PC-3 (cell line): ENCODE measurements around the gene TANGO2. TPM values are rescaled to one million over a fixed set of nuclear protein-coding genes. Genes with fewer than 3 reads are reported as not detected.

Source experiments
- ATAC-seq: fragments of 200-7000 bp; cut with Tn5 transposase; 2 replicates; pipeline ENCODE4 v1.9.1; 2020; ENCODE audit warnings: mild to moderate bottlenecking, moderate library complexity
- BruUV-seq: library from RNA; stranded (reverse); fragments of 400-500 nt; replicated peaks from 2 replicates; lab custom pipeline; 2021; lab: Mats Ljungman, UMichigan
- CTCF ChIA-PET: fragments of 300-600 bp; sonication (Branson Sonifier 250); formaldehyde crosslinking; loops from one replicate; lab custom pipeline; 2022; ENCODE audit warnings: antibody characterized with exemption; lab: Charles Lee
- POLR2A ChIA-PET: fragments of 300-600 bp; sonication (Branson Sonifier 250); formaldehyde crosslinking; loops from one replicate; lab custom pipeline; 2022; ENCODE audit warnings: antibody characterized with exemption; ENCODE audit not compliant: unreplicated experiment; lab: Charles Lee
- DNase-seq: peaks from one replicate; pipeline ENCODE4 v3.0.0-alpha.2; 2015
- H2AFZ ChIP-seq: fragments of 300-600 bp; sonication (generic); 2 replicates; pipeline ENCODE4 v1.6.0; 2016; ENCODE audit warnings: antibody characterized with exemption, low read length
- H3F3A ChIP-seq: fragments of 300-600 bp; sonication (generic); one replicate; pipeline ENCODE4 v1.6.0; 2017; ENCODE audit warnings: antibody characterized with exemption, low read length, control low read depth, mild to moderate bottlenecking; ENCODE audit not compliant: unreplicated experiment
- H3K27ac ChIP-seq: fragments of 300-600 bp; sonication (generic); 2 replicates; pipeline ENCODE4 v1.5.1; 2016; ENCODE audit warnings: mild to moderate bottlenecking, low read length
- H3K27me3 ChIP-seq: fragments of 300-600 bp; sonication (generic); 2 replicates; pipeline ENCODE4 v1.6.1; 2016; ENCODE audit warnings: low read length, mixed read lengths
- H3K36me3 ChIP-seq: fragments of 300-600 bp; sonication (generic); 2 replicates; pipeline ENCODE4 v1.6.1; 2016; ENCODE audit warnings: low read depth, mixed run types, low read length, mixed read lengths
- H3K4me1 ChIP-seq: fragments of 300-600 bp; sonication (generic); 2 replicates; pipeline ENCODE4 v1.5.1; 2016; ENCODE audit warnings: low read length; ENCODE audit not compliant: insufficient read depth
- H3K4me2 ChIP-seq: fragments of 300-600 bp; sonication (generic); 2 replicates; pipeline ENCODE4 v1.6.0; 2016; ENCODE audit warnings: low read length
- H3K4me3 ChIP-seq: fragments of 300-600 bp; sonication (generic); 2 replicates; pipeline ENCODE4 v1.5.1; 2016; ENCODE audit warnings: mild to moderate bottlenecking, low read length, mixed read lengths
- H3K79me2 ChIP-seq: fragments of 300-600 bp; sonication (generic); 2 replicates; pipeline ENCODE4 v1.6.1; 2017; ENCODE audit warnings: low read length, mixed read lengths
- H3K9ac ChIP-seq: fragments of 300-600 bp; sonication (generic); 2 replicates; pipeline ENCODE4 v1.6.0; 2016; ENCODE audit warnings: mild to moderate bottlenecking, low read length
- H3K9me2 ChIP-seq: fragments of 300-600 bp; sonication (generic); replicated peaks from 2 replicates; pipeline ENCODE4 v1.6.1; 2016; ENCODE audit warnings: mixed run types, low read length, mixed read lengths
- H3K9me3 ChIP-seq: fragments of 300-600 bp; sonication (generic); 2 replicates; pipeline ENCODE4 v1.6.1; 2016; ENCODE audit warnings: low read length, mixed read lengths
- H4K20me1 ChIP-seq: fragments of 300-600 bp; sonication (generic); 2 replicates; pipeline ENCODE4 v1.6.1; 2016; ENCODE audit warnings: low read length, mixed read lengths
- EZH2 ChIP-seq: fragments of 300-600 bp; sonication (generic); IDR thresholded peaks from one replicate; pipeline ENCODE4 v1.6.1; 2017; ENCODE audit warnings: antibody characterized with exemption, mild to moderate bottlenecking, low read length; ENCODE audit not compliant: unreplicated experiment
- EZH2phosphoT487 ChIP-seq: fragments of 300-600 bp; sonication (generic); IDR thresholded peaks from 2 replicates; pipeline ENCODE4 v1.6.1; 2018; ENCODE audit warnings: mild to moderate bottlenecking, antibody characterized with exemption, low read length, borderline replicate concordance
- intact Hi-C: fragments of 100-400 bp; cut with micrococcal nuclease; formaldehyde crosslinking; loops from 2 replicates; pipeline ENCODE4 v1.9.0; 2023
- total RNA-seq: library from RNA; depleted of rRNA; stranded (reverse); fragments of >200 nt; gene quantifications from 2 replicates; pipeline ENCODE4 v1.2.3, GENCODE V29; 2014
- TF ChIP-seq, protein P1 (sequence below): fragments of 300-600 bp; sonication (generic); conservative IDR thresholded peaks from 2 replicates; pipeline ENCODE4 v1.5.1; 2017; ENCODE audit warnings: antibody characterized with exemption, low read depth, mild to moderate bottlenecking, low read length

Gene TANGO2
- total RNA-seq, 1 experiment from 2014 or later: 23.5 TPM

DNA sequence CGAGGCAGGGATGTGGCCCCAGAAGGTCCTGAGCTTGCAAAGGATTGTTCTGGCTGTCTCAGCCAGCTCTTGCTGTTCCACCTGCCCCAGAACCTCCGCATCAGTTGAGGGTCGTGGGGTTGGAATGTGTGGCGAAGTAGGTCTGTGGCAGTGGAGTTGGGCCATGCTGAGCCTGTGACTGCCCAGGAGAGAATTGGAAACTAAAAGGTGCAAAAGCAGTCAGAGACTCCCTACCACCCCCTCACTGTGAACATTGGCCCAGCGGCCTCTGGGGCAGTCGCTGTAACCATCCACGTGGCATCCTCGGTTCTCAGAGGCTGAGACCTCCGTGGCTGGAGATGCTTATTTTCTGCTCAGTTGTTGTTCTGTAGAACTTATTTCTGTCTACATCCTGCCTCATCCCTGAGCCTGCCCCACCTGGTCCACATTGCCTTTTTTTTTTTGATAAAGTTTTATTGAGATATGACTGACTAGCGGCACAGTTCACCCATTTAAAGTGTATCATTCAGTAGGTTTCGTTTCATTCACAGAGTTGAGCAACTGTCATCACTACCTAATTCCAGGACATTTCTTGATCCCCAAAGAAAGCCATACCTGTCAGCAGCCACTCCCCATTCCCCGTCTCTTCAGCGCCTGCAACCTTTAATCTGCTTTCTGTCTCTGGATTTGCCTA, 36.8 kb downstream of the TANGO2 start:
- no peak overlapping the region for H3K4me2 ChIP-seq
- no peaks in the 10 kb centered on the region for H3F3A ChIP-seq
- CTCF ChIA-PET: no interaction called here
- H3K27ac ChIP-seq: no peak overlapping the region
- H3K4me3 ChIP-seq: no peak overlapping the region
- DNase-seq (no peak), ATAC-seq (no peak)
- H4K20me1 ChIP-seq: no peaks in the 10 kb centered on the region
- POLR2A ChIA-PET: no interaction called here
- no peak for TF ChIP-seq EZH2phosphoT487
- TF ChIP-seq EZH2: no peak
- TF ChIP-seq, protein P1, sequence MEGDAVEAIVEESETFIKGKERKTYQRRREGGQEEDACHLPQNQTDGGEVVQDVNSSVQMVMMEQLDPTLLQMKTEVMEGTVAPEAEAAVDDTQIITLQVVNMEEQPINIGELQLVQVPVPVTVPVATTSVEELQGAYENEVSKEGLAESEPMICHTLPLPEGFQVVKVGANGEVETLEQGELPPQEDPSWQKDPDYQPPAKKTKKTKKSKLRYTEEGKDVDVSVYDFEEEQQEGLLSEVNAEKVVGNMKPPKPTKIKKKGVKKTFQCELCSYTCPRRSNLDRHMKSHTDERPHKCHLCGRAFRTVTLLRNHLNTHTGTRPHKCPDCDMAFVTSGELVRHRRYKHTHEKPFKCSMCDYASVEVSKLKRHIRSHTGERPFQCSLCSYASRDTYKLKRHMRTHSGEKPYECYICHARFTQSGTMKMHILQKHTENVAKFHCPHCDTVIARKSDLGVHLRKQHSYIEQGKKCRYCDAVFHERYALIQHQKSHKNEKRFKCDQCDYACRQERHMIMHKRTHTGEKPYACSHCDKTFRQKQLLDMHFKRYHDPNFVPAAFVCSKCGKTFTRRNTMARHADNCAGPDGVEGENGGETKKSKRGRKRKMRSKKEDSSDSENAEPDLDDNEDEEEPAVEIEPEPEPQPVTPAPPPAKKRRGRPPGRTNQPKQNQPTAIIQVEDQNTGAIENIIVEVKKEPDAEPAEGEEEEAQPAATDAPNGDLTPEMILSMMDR: no peak
- H3K9ac ChIP-seq: no peak overlapping the region
- BruUV-seq: no TSS peak
- no peaks in the 10 kb centered on the region; the same call in 1 of the 2 replicates for H3K4me1 ChIP-seq
- H2AFZ ChIP-seq: no peak overlapping the region
- no peaks in the 10 kb centered on the region for H3K79me2 ChIP-seq
- H3K36me3 ChIP-seq: no peaks in the 10 kb centered on the region
- no peaks in the 10 kb centered on the region for H3K27me3 ChIP-seq
- intact Hi-C loops: no loop called here
- no peaks in the 10 kb centered on the region for H3K9me2 ChIP-seq
- H3K9me3 ChIP-seq: no peaks in the 10 kb centered on the region

DNA sequence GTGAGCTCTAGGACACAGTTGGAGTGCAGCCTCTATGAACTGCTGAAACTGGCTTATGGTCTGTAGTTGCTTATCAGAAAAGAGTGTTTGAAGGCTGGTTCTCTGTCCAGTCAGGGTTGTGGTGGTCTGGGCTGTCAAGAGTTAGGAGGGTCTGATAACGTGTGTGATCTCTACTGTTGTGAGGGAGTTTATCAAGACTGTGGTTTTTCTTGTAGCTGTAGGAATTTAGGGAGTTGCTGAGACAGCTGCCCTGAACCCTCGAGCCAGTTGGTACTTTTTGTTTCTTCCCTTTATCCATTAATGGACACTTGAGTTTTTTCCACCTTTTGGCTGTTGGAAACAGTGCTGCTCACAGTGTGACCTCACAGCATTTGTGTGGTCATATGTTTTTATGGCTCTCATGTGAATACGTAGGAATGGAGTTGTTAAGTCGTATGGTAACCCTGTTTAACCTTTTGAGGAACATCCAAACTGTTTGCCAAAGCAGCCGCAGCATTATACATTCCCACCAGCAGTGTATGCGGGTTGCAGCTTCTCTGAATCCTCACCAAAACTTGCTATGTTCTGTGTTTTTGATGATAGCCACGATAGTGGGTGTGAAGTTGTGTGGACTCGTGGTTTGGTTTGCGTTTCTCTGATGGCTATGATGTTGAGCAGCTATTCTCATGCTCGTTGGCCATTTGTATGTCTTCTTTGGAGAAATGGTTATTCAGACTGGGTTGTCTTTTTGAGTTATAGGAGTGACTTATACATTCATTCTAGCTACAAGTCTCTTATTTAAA, 38.3 kb downstream of the TANGO2 start:
- Histone ChIP-seq H3K79me2 (no peaks in the 10 kb centered on the region), H3K9me3 (no peaks in the 10 kb centered on the region), H3K4me2 (no peak overlapping the region), H3K36me3 (no peaks in the 10 kb centered on the region), H3K27ac (no peak overlapping the region), H3F3A (no peaks in the 10 kb centered on the region), H3K4me1 (no peaks in the 10 kb centered on the region; the same call in 1 of the 2 replicates), H2AFZ (no peak overlapping the region), H4K20me1 (no peaks in the 10 kb centered on the region), H3K9ac (no peak overlapping the region), H3K4me3 (no peak overlapping the region), H3K27me3 (no peaks in the 10 kb centered on the region), H3K9me2 (no peaks in the 10 kb centered on the region)
- ATAC-seq (no peak), DNase-seq (no peak)
- TF ChIP-seq, protein P1: no peak
- TF ChIP-seq EZH2phosphoT487 (no peak), EZH2 (no peak)
- CTCF ChIA-PET: no interaction called here
- intact Hi-C loops: no loop called here
- no TSS peak for BruUV-seq
- POLR2A ChIA-PET: no interaction called here
